HepG2 (cell line): ENCODE data around the gene SPSB1. TPM values are rescaled to one million over a fixed set of nuclear protein-coding genes. Genes with fewer than 3 reads are reported as not detected.

Source experiments
- ATAC-seq: fragments of 200-7000 bp; cut with Tn5 transposase; 3 replicates; pipeline ENCODE4 v1.9.1; 2020; ENCODE audit warnings: mild to moderate bottlenecking, moderate library complexity
- BruUV-seq: library from RNA; stranded (reverse); fragments of 400-500 nt; replicated peaks from 2 replicates; lab custom pipeline; 2021; lab: Mats Ljungman, UMichigan
- CTCF ChIA-PET: fragments of 300-600 bp; formaldehyde crosslinking; extraction: SDS; loops from one replicate; lab custom pipeline; 2021; ENCODE audit warnings: low total read pairs, inconsistent platforms, low intra/inter-chr PET ratio; lab: Yijun Ruan, JAX
- POLR2A ChIA-PET: fragments of 350-600 bp; sonication (Branson Sonifier 250); formaldehyde crosslinking; loops from one replicate; lab custom pipeline; 2020; ENCODE audit warnings: antibody characterized with exemption, inconsistent platforms; lab: Yijun Ruan, JAX
- DNase-seq: peaks from one replicate; pipeline ENCODE4 v3.0.0-alpha.2; 2015; ENCODE audit warnings: low spot score
- FAIRE-seq: peaks from 3 replicates; lab custom pipeline; 2011; peaks lifted over from hg19 to GRCh38; lab: Jason Lieb, UNC
- H2AFZ ChIP-seq: one replicate; pipeline ENCODE4 v1.6.1; 2011; ENCODE audit warnings: low read length, inconsistent platforms
- H3K27ac ChIP-seq: fragments of 300-600 bp; 3 replicates; pipeline ENCODE4 v1.8.0; 2011; ENCODE audit warnings: mixed run types, mild to moderate bottlenecking, mixed read lengths, low read length, inconsistent platforms; ENCODE audit not compliant: insufficient read depth; ENCODE audit errors: extremely low read length
- H3K27me3 ChIP-seq, 2 experiments: fragments of 200-600 bp in 1 of 2; 2 replicates in 1 of 2; 3 replicates in 1 of 2; pipeline versions ENCODE4 v1.6.0 to v1.8.0; 2011; ENCODE audit warnings: low read length in 2 of 2, mild to moderate bottlenecking in 2 of 2, moderate library complexity in 2 of 2, inconsistent platforms in 1 of 2; ENCODE audit not compliant: insufficient read depth in 2 of 2, control insufficient read depth in 1 of 2
- H3K36me3 ChIP-seq, 2 experiments: fragments of 200-600 bp in 1 of 2; replicated peaks in 1 of 2; 2 replicates in 1 of 2; 3 replicates in 1 of 2; pipeline versions ENCODE4 v1.5.1 to v1.8.0; 2011; ENCODE audit warnings: low read length in 2 of 2, inconsistent platforms in 1 of 2; ENCODE audit not compliant: insufficient read depth in 2 of 2, control insufficient read depth in 1 of 2
- H3K4me1 ChIP-seq: 2 replicates; pipeline ENCODE4 v1.5.1; 2012; ENCODE audit warnings: low read length, inconsistent platforms; ENCODE audit not compliant: insufficient read depth
- H3K4me2 ChIP-seq: 2 replicates; pipeline ENCODE4 v1.6.0; 2011; ENCODE audit warnings: low read depth, low read length, inconsistent platforms
- H3K4me3 ChIP-seq, 3 experiments: fragments of 200-600 bp in 1 of 3; sonication (generic), shearing (Covaris generic) in 1 of 3; replicated peaks in 1 of 3; 2 replicates each; pipeline ENCODE4 v1.5.1; 2011 to 2016; ENCODE audit warnings: low read length in 3 of 3, inconsistent platforms in 2 of 3, low read depth in 2 of 3, mild to moderate bottlenecking in 2 of 3, control low read depth in 1 of 3, mixed read lengths in 1 of 3; ENCODE audit not compliant: insufficient read depth in 1 of 3
- H3K79me2 ChIP-seq: one replicate; pipeline ENCODE4 v1.6.1; 2011; ENCODE audit warnings: low read length, inconsistent platforms; ENCODE audit not compliant: insufficient read depth
- H3K9ac ChIP-seq: 2 replicates; pipeline ENCODE4 v1.6.0; 2011; ENCODE audit warnings: mild to moderate bottlenecking, low read depth, low read length, inconsistent platforms; ENCODE audit not compliant: insufficient read depth
- H3K9me3 ChIP-seq: 2 replicates; pipeline ENCODE4 v1.5.1; 2012; ENCODE audit warnings: mild to moderate bottlenecking, low read length
- H4K20me1 ChIP-seq: 2 replicates; pipeline ENCODE4 v1.6.0; 2011; ENCODE audit warnings: inconsistent platforms, mild to moderate bottlenecking, low read length, moderate library complexity; ENCODE audit not compliant: insufficient read depth
- CENPBD1 ChIP-seq: sonication (generic); formaldehyde crosslinking; IDR thresholded peaks from 2 replicates; pipeline ENCODE4 v1.8.0; 2022; ENCODE audit warnings: missing genetic modification reagents, low read depth, mild to moderate bottlenecking, borderline replicate concordance
- CTCF ChIP-seq: sonication (generic); formaldehyde crosslinking; IDR thresholded peaks from 2 replicates; pipeline ENCODE4 v1.5.0; 2020; ENCODE audit warnings: mild to moderate bottlenecking, missing genetic modification reagents, moderate library complexity
- FOXO1 ChIP-seq: sonication (generic); formaldehyde crosslinking; IDR thresholded peaks from 2 replicates; pipeline ENCODE4 v1.4.0; 2020; ENCODE audit warnings: missing genetic modification reagents
- HMGXB3 ChIP-seq: sonication (generic); formaldehyde crosslinking; IDR thresholded peaks from 2 replicates; pipeline ENCODE4 v1.4.0; 2020; ENCODE audit warnings: missing genetic modification reagents, borderline replicate concordance
- MED1 ChIP-seq: sonication (generic); formaldehyde crosslinking; IDR thresholded peaks from 2 replicates; pipeline ENCODE4 v1.4.0; 2020; ENCODE audit warnings: missing genetic modification reagents
- NKX3-1 ChIP-seq: sonication (generic); formaldehyde crosslinking; IDR thresholded peaks from 2 replicates; pipeline ENCODE4 v1.5.0; 2020; ENCODE audit warnings: missing genetic modification reagents
- ZEB1 ChIP-seq: IDR thresholded peaks from 2 replicates; pipeline ENCODE4 v1.6.1; 2012; ENCODE audit warnings: mild to moderate bottlenecking, low read depth, inconsistent platforms; ENCODE audit not compliant: insufficient replicate concordance
- ZNF75D ChIP-seq: sonication (generic); formaldehyde crosslinking; IDR thresholded peaks from 2 replicates; pipeline ENCODE4 v1.8.1; 2023; ENCODE audit warnings: missing genetic modification reagents, mild to moderate bottlenecking, borderline replicate concordance
- ZSCAN22 ChIP-seq: sonication (generic); formaldehyde crosslinking; IDR thresholded peaks from 2 replicates; pipeline ENCODE4 v1.4.0; 2020; ENCODE audit warnings: mild to moderate bottlenecking, missing genetic modification reagents
- WGBS: methylation state at CpG from one replicate; pipeline ENCODE4 v1.1.6; 2017; ENCODE audit warnings: low lambda C conversion rate; 5-methylcytosine and 5-hydroxymethylcytosine counted together
- in situ Hi-C: cut with HindIII; loops from 2 replicates; pipeline ENCODE4 v1.10.0; 2017; ENCODE audit warnings: low pct_unique_long_range_greater_than_20kb; ENCODE audit not compliant: extremely low pct_ligation_motif_present
- intact Hi-C: fragments of 100-400 bp; cut with micrococcal nuclease; formaldehyde crosslinking; loops from one replicate; pipeline ENCODE4 v1.10.0; 2022; ENCODE audit not compliant: unreplicated experiment
- polyA plus RNA-seq, 8 experiments: library from polyadenylated mRNA; depleted of rRNA in 3 of 8; stranded (reverse) in 7 of 8; unstranded in 1 of 8; fragments of >200 nt; fragmentation: Illumina TruSeq in 4 of 8; extraction: Trizol in 4 of 8; gene quantifications; 2 replicates each; pipeline versions ENCODE4 v1.2.1 to v1.2.3, GENCODE V29; 2011 to 2016; ENCODE audit warnings: low read depth in 4 of 8, missing spikeins in 1 of 8, mixed read lengths in 1 of 8; ENCODE audit not compliant: insufficient read depth in 1 of 8
- total RNA-seq, 5 experiments: library from RNA; depleted of rRNA; stranded (reverse); fragments of >200 nt; fragmentation: Illumina TruSeq; extraction: Trizol; gene quantifications; 2 replicates each; pipeline ENCODE4 v1.2.3, GENCODE V29; 2016; ENCODE audit warnings: low read depth in 1 of 5
- TF ChIP-seq, protein P1 (sequence below): sonication (generic); formaldehyde crosslinking; IDR thresholded peaks from 2 replicates; pipeline ENCODE4 v1.5.1; 2020; ENCODE audit warnings: missing genetic modification reagents, mild to moderate bottlenecking, borderline replicate concordance
- TF ChIP-seq, protein P2 (sequence below): sonication (generic); formaldehyde crosslinking; IDR thresholded peaks from 2 replicates; pipeline ENCODE4 v1.4.0; 2020; ENCODE audit warnings: missing genetic modification reagents, mild to moderate bottlenecking, borderline replicate concordance

Gene SPSB1
- total and polyA plus RNA-seq, 2 of the 13 experiments (the other 11 are each of a cell fraction or from before 2014, with no cell fraction given) = 5.0 to 8.0 TPM

DNA sequence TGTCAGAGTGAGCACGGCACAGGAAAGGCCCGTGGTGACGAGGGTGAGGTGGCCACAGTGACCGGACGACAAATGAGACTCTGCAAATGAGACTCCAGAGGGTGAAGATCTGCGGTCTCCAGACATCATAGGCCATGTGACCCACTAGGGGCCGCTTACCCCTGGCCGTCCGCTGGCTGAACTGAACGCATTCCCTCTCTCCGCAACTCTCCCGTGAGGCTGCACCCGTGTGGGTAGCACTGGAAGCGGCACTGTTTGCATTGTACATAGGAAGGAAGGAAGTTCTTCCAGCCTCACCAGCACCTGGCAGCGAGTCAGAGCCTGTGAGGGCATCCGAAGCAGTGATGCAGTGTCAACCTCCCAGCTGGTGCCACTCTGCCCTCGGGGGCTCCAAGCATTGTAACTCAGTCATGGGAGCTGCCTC is 23.6 kb upstream of the SPSB1 start:
- no peak overlapping the region for H3K27ac ChIP-seq
- no TSS peak for BruUV-seq
- H4K20me1 ChIP-seq = no peaks in the 10 kb centered on the region
- ChIA-PET POLR2A (no interaction called here), CTCF (no interaction called here)
- DNase-seq (no peak), FAIRE-seq (no peak), ATAC-seq (no peak)
- H3K4me2 ChIP-seq = no peak overlapping the region
- no peaks in the 10 kb centered on the region for H3K79me2 ChIP-seq
- no peak overlapping the region for H2AFZ ChIP-seq
- peaks cover 0 to 3% of the 10 kb centered on the region in 2 experiments; a peak in 1 of 5 replicates for H3K36me3 ChIP-seq
- in situ Hi-C loops = no loop called here
- H3K9ac ChIP-seq = no peak overlapping the region
- H3K4me1 ChIP-seq = no peaks in the 10 kb centered on the region; the same call in 1 of the 2 replicates
- over 99% methylated on average over 14 of the region's 17 CpGs for WGBS
- no peaks in the 10 kb centered on the region for H3K9me3 ChIP-seq
- no peak overlapping the region for H3K4me3 ChIP-seq
- no peaks in the 10 kb centered on the region for H3K27me3 ChIP-seq
- intact Hi-C loops = no loop called here
- TF ChIP-seq, protein P1, sequence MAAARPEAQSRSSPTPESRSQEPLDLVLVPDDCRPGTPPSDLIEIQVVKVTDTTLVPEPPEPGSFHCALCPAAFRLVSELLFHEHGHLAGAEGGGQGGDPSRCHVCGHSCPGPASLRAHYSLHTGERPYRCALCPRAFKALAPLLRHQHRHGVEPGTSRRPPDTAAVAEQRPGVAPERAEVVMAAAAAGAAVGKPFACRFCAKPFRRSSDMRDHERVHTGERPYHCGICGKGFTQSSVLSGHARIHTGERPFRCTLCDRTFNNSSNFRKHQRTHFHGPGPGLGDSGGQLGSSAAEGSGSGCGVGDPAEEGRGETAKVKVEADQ (CRISPR knock-in tag) = no peak
- TF ChIP-seq CENPBD1 (no peak), ZEB1 (no peak), CTCF (CRISPR knock-in tag) (no peak), FOXO1 (CRISPR knock-in tag) (no peak), HMGXB3 (CRISPR knock-in tag) (no peak), ZSCAN22 (CRISPR knock-in tag) (no peak), NKX3-1 (CRISPR knock-in tag) (no peak), MED1 (CRISPR knock-in tag) (no peak), ZNF75D (CRISPR knock-in tag) (no peak)
- TF ChIP-seq, protein P2, sequence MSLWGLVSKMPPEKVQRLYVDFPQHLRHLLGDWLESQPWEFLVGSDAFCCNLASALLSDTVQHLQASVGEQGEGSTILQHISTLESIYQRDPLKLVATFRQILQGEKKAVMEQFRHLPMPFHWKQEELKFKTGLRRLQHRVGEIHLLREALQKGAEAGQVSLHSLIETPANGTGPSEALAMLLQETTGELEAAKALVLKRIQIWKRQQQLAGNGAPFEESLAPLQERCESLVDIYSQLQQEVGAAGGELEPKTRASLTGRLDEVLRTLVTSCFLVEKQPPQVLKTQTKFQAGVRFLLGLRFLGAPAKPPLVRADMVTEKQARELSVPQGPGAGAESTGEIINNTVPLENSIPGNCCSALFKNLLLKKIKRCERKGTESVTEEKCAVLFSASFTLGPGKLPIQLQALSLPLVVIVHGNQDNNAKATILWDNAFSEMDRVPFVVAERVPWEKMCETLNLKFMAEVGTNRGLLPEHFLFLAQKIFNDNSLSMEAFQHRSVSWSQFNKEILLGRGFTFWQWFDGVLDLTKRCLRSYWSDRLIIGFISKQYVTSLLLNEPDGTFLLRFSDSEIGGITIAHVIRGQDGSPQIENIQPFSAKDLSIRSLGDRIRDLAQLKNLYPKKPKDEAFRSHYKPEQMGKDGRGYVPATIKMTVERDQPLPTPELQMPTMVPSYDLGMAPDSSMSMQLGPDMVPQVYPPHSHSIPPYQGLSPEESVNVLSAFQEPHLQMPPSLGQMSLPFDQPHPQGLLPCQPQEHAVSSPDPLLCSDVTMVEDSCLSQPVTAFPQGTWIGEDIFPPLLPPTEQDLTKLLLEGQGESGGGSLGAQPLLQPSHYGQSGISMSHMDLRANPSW (CRISPR knock-in tag) = no peak
